Renal cortex interstitium (tissue), 11 donors: ENCODE data around the gene ACP1. TPM values are rescaled to one million over a fixed set of nuclear protein-coding genes. Genes with fewer than 3 reads are reported as not detected.

ENCODE experiments used
- DNase-seq, 11 donors: peaks; one replicate each; pipeline ENCODE4 v3.0.0-alpha.2; 2013; ENCODE audit warnings: low read depth in 9 of 11, low spot score in 4 of 11; ENCODE audit errors: extremely low read depth in 1 of 11
- polyA plus RNA-seq, 3 donors: library from polyadenylated mRNA; unstranded; fragments of 120-200 nt; gene quantifications; one replicate each; pipeline ENCODE4 v1.2.1, GENCODE V29; 2013; ENCODE audit not compliant: insufficient read length in 3 of 3

Gene ACP1
- polyA plus RNA-seq, 3 donors: 149 to 164 (median 161) TPM

- DNase-seq: no peak
These were observed 3.6 kb downstream of the ACP1 start for GRCh38 chr2:268323-268722.

- no peak for DNase-seq
These were observed 4.7 kb downstream of the ACP1 start for GRCh38 chr2:269356-270030.

GRCh38 chr2:270861-271260 lies 6.1 kb downstream of the ACP1 start:
- no peak for DNase-seq

- DNase-seq: no peak
These were observed 7.2 kb downstream of the ACP1 start for GRCh38 chr2:271917-272316.

GRCh38 chr2:273333-273732 lies 8.6 kb downstream of the ACP1 start:
- DNase-seq: no peak

- no peak for DNase-seq
These were observed 9.8 kb downstream of the ACP1 start for GRCh38 chr2:274503-274902.

- no peak for DNase-seq
These were observed 10.7 kb downstream of the ACP1 start for GRCh38 chr2:275466-275865.

GRCh38 chr2:278312-278926 lies 13.7 kb downstream of the ACP1 start:
- no peak for DNase-seq

- DNase-seq: no peak
These were observed 14.2 kb downstream of the ACP1 start for GRCh38 chr2:278927-279320.

GRCh38 chr2:279366-279765 lies 14.6 kb downstream of the ACP1 start:
- DNase-seq: no peak

GRCh38 chr2:279956-280649 lies 15.4 kb downstream of the ACP1 start:
- DNase-seq: no peak

GRCh38 chr2:280650-281110 lies 15.9 kb downstream of the ACP1 start:
- DNase-seq: no peak

- DNase-seq: no peak
These were observed 16.6 kb downstream of the ACP1 start for GRCh38 chr2:281381-281780.

GRCh38 chr2:282371-283263 lies 17.9 kb downstream of the ACP1 start:
- no peak for DNase-seq

- no peak for DNase-seq
These were observed 19.4 kb downstream of the ACP1 start for GRCh38 chr2:283996-284794.

GRCh38 chr2:284896-285492 lies 20.2 kb downstream of the ACP1 start:
- DNase-seq: no peak

- no peak for DNase-seq
These were observed 20.8 kb downstream of the ACP1 start for GRCh38 chr2:285531-285930.

GRCh38 chr2:286035-286434 lies 21.3 kb downstream of the ACP1 start:
- DNase-seq: no peak
